Measurements from ENCODE around the gene CRACDL.

Gene CRACDL

GRCh38 chr2:98854682-98855081, 81.3 kb downstream of the CRACDL start:
- TF ChIP-seq PKNOX1 (IDR thresholded peaks at IDR 0.05) (no peak), CTBP1 (IDR thresholded peaks at IDR 0.05; ENCODE audit: borderline replicate concordance) (no peak), SUZ12 (IDR thresholded peaks at IDR 0.05) (no peak), TARDBP (IDR thresholded peaks at IDR 0.05) (no peak), ELF4 (IDR thresholded peaks at IDR 0.05) (no peak), FOXA1 (IDR thresholded peaks at IDR 0.05) (no peak), NFRKB (IDR thresholded peaks at IDR 0.05) (no peak), LEF1 (IDR thresholded peaks at IDR 0.05; ENCODE audit: borderline replicate concordance) (no peak), L3MBTL2 (conservative IDR thresholded peaks at IDR 0.05) (no peak), HDGF (IDR thresholded peaks at IDR 0.05; ENCODE audit: borderline replicate concordance) (no peak), ARNT (IDR thresholded peaks at IDR 0.05) (no peak), ZNF384 (IDR thresholded peaks at IDR 0.05) (no peak), SP1 (IDR thresholded peaks at IDR 0.05) (no peak), FOXK2 (IDR thresholded peaks at IDR 0.05) (no peak), FOXM1 (IDR thresholded peaks at IDR 0.05; ENCODE audit: borderline replicate concordance) (no peak), BHLHE40 (IDR thresholded peaks at IDR 0.05; ENCODE audit: borderline replicate concordance) (no peak)
- POLR2A ChIA-PET: no interaction called here
- CTCF ChIA-PET: no interaction called here
- DNase-seq (ENCODE audit: extremely low spot score): no peak

- CTCF ChIA-PET: no interaction called here
- DNase-seq (ENCODE audit: extremely low spot score): no peak
- POLR2A ChIA-PET: no interaction called here
- TF ChIP-seq ARNT (IDR thresholded peaks at IDR 0.05): no peak
- TF ChIP-seq SUZ12 (IDR thresholded peaks at IDR 0.05): no peak
- no peak for TF ChIP-seq ZNF384 (IDR thresholded peaks at IDR 0.05)
- TF ChIP-seq SP1 (IDR thresholded peaks at IDR 0.05): no peak
- TF ChIP-seq BHLHE40 (IDR thresholded peaks at IDR 0.05; ENCODE audit: borderline replicate concordance): no peak
- TF ChIP-seq HDGF (IDR thresholded peaks at IDR 0.05; ENCODE audit: borderline replicate concordance): no peak
- TF ChIP-seq FOXM1 (IDR thresholded peaks at IDR 0.05; ENCODE audit: borderline replicate concordance): no peak
- no peak for TF ChIP-seq CTBP1 (IDR thresholded peaks at IDR 0.05; ENCODE audit: borderline replicate concordance)
- no peak for TF ChIP-seq PKNOX1 (IDR thresholded peaks at IDR 0.05)
Measured at GRCh38 chr2:98852932-98853331, 83.1 kb downstream of the CRACDL start.

GRCh38 chr2:98850074-98850473, 86.0 kb downstream of the CRACDL start:
- CTCF ChIA-PET: no interaction called here
- no peak for DNase-seq (ENCODE audit: extremely low spot score)
- POLR2A ChIA-PET: no interaction called here
- TF ChIP-seq L3MBTL2 (conservative IDR thresholded peaks at IDR 0.05) (no peak), ZNF384 (IDR thresholded peaks at IDR 0.05) (no peak), HDGF (IDR thresholded peaks at IDR 0.05; ENCODE audit: borderline replicate concordance) (no peak), PKNOX1 (IDR thresholded peaks at IDR 0.05) (no peak), FOXM1 (IDR thresholded peaks at IDR 0.05; ENCODE audit: borderline replicate concordance) (no peak), FOXA1 (IDR thresholded peaks at IDR 0.05) (no peak), SP1 (IDR thresholded peaks at IDR 0.05) (no peak), FOXK2 (IDR thresholded peaks at IDR 0.05) (no peak), CTBP1 (IDR thresholded peaks at IDR 0.05; ENCODE audit: borderline replicate concordance) (no peak), LEF1 (IDR thresholded peaks at IDR 0.05; ENCODE audit: borderline replicate concordance) (no peak), SUZ12 (IDR thresholded peaks at IDR 0.05) (no peak), ELF4 (IDR thresholded peaks at IDR 0.05) (no peak), NFRKB (IDR thresholded peaks at IDR 0.05) (no peak), ARNT (IDR thresholded peaks at IDR 0.05) (no peak), TARDBP (IDR thresholded peaks at IDR 0.05) (no peak), BHLHE40 (IDR thresholded peaks at IDR 0.05; ENCODE audit: borderline replicate concordance) (no peak)

DNA sequence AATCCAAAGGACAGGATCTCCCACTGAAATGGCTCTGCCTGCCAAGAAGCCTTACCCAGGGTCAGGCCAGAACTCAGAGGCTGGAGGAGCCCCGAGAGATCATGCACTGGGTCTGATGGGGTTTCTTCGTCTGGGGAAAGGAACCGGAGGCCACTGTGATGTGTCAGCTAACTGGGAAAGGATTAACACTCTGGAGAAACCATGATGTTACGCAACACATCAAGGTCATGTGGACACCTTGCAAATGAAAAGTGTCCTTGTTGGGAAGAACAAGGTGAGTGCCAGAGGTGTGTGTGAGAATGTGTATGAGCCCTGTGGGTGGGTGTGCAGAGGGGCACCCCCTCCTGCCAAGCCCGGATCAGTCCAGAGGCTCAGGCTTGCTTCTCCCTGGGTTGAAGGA, 86.9 kb downstream of the CRACDL start:
- DNase-seq (ENCODE audit: extremely low spot score): no peak
- CTCF ChIA-PET: interaction anchor here (0.6 to 0.7 kb wide), 2 partner anchors 98 to 120 kb away, joined by 3 to 4 read pairs; no protein-coding TSS in a partner anchor

GRCh38 chr2:98847853-98848252, 88.2 kb downstream of the CRACDL start:
- TF ChIP-seq PKNOX1 (IDR thresholded peaks at IDR 0.05) (no peak), NFRKB (IDR thresholded peaks at IDR 0.05) (no peak), FOXK2 (IDR thresholded peaks at IDR 0.05) (no peak), L3MBTL2 (conservative IDR thresholded peaks at IDR 0.05) (no peak), FOXM1 (IDR thresholded peaks at IDR 0.05; ENCODE audit: borderline replicate concordance) (no peak), FOXA1 (IDR thresholded peaks at IDR 0.05) (no peak), LEF1 (IDR thresholded peaks at IDR 0.05; ENCODE audit: borderline replicate concordance) (no peak), BHLHE40 (IDR thresholded peaks at IDR 0.05; ENCODE audit: borderline replicate concordance) (no peak), ZNF384 (IDR thresholded peaks at IDR 0.05) (no peak), HDGF (IDR thresholded peaks at IDR 0.05; ENCODE audit: borderline replicate concordance) (no peak), SP1 (IDR thresholded peaks at IDR 0.05) (no peak)
- ChIA-PET CTCF (no interaction called here), POLR2A (no interaction called here)
- DNase-seq (ENCODE audit: extremely low spot score): no peak

More for the DNA sequence above, 86.9 kb downstream of the CRACDL start:
- no peak for TF ChIP-seq ELF4 (IDR thresholded peaks at IDR 0.05)
- no peak for TF ChIP-seq CTBP1 (IDR thresholded peaks at IDR 0.05; ENCODE audit: borderline replicate concordance)
- no peak for TF ChIP-seq FOXA1 (IDR thresholded peaks at IDR 0.05)
- TF ChIP-seq LEF1 (IDR thresholded peaks at IDR 0.05; ENCODE audit: borderline replicate concordance): no peak
- TF ChIP-seq ARNT (IDR thresholded peaks at IDR 0.05): no peak
- no peak for TF ChIP-seq NFRKB (IDR thresholded peaks at IDR 0.05)
- TF ChIP-seq SUZ12 (IDR thresholded peaks at IDR 0.05): no peak
- no peak for TF ChIP-seq FOXK2 (IDR thresholded peaks at IDR 0.05)
- no peak for TF ChIP-seq BHLHE40 (IDR thresholded peaks at IDR 0.05; ENCODE audit: borderline replicate concordance)
- TF ChIP-seq L3MBTL2 (conservative IDR thresholded peaks at IDR 0.05): no peak
- POLR2A ChIA-PET: no interaction called here

All from HEK293T (cell line).